ENCODE results near the gene SMG9. TPM values are rescaled to one million over a fixed set of nuclear protein-coding genes. Genes with fewer than 3 reads are reported as not detected.

Gene SMG9
- polyA plus RNA-seq, 1 of the 3 experiments (the other 2 are of a cell fraction), result 24.3 TPM

- no peak within 1 kb of the TSS for H3K4me2 ChIP-seq
- no peak for TF ChIP-seq EZH2phosphoT487 (IDR thresholded peaks at IDR 0.05; ENCODE audit: borderline replicate concordance, low read depth)
- no peak for TF ChIP-seq GATA2 (CRISPR knock-in tag; IDR thresholded peaks at IDR 0.05)
- TF ChIP-seq MXI1 (IDR thresholded peaks at IDR 0.05; ENCODE audit: low read depth, low read length), result no peak
- TF ChIP-seq USF2 (IDR thresholded peaks at IDR 0.05; ENCODE audit: borderline replicate concordance, low read depth, low read length), result no peak
- TF ChIP-seq FOXM1 (IDR thresholded peaks at IDR 0.05; ENCODE audit: low read depth), result no peak
- no peak for TF ChIP-seq POLR2AphosphoS5 (IDR thresholded peaks at IDR 0.05; ENCODE audit: low read depth, low read length)
- TF ChIP-seq JUND (IDR thresholded peaks at IDR 0.05), result no peak
- TF ChIP-seq TEAD4 (IDR thresholded peaks at IDR 0.05; ENCODE audit: borderline replicate concordance, insufficient read depth), result no peak
- no peak for TF ChIP-seq MEF2A (IDR thresholded peaks at IDR 0.05; ENCODE audit: borderline replicate concordance, low read depth)
- TF ChIP-seq IRF3 (IDR thresholded peaks at IDR 0.05; ENCODE audit: low read depth, low read length), result no peak
- TF ChIP-seq YY1 (IDR thresholded peaks at IDR 0.05; ENCODE audit: low read depth), result no peak
- TF ChIP-seq RAD21 (IDR thresholded peaks at IDR 0.05; ENCODE audit: low read length), result no peak
- no peak for TF ChIP-seq MAX (IDR thresholded peaks at IDR 0.05; ENCODE audit: low read depth)
- no peak for TF ChIP-seq FOSL2 (IDR thresholded peaks at IDR 0.05; ENCODE audit: borderline replicate concordance, low read depth)
- TF ChIP-seq RCOR1 (IDR thresholded peaks at IDR 0.05; ENCODE audit: low read length), result no peak
- no peak for TF ChIP-seq FOXJ3 (CRISPR knock-in tag; IDR thresholded peaks at IDR 0.05)
- no peak for TF ChIP-seq ZBTB33 (IDR thresholded peaks at IDR 0.05; ENCODE audit: borderline replicate concordance, low read depth)
- H3K4me1 ChIP-seq (ENCODE audit: control insufficient read depth in 1 of 2, insufficient read depth in 2 of 2, low read depth in 1 of 2, low read length in 1 of 2), result 0 out of 4 replicates have a peak, but pooled peaks cover 0 to 6% of the 10 kb centered on the region in 2 experiments
- H3K27me3 ChIP-seq (ENCODE audit: insufficient read depth), result no peaks in the 10 kb centered on the region
- H3K4me3 ChIP-seq (ENCODE audit: low read depth in 2 of 2, low read length in 1 of 2), result no peak within 1 kb of the TSS
- H3K9ac ChIP-seq, result no peak within 1 kb of the TSS
- no peaks in the 10 kb centered on the region for H3K36me3 ChIP-seq (replicated peaks in 1 of 2; ENCODE audit: control insufficient read depth in 1 of 2, insufficient read depth in 2 of 2, low read length in 1 of 2)
- no peaks in the 10 kb centered on the region for H4K20me1 ChIP-seq (ENCODE audit: insufficient read depth)
- H3F3A ChIP-seq (replicated peaks; ENCODE audit: insufficient read depth), result no peaks in the 10 kb centered on the region
- H2AFZ ChIP-seq (ENCODE audit: low read depth), result no peak within 1 kb of the TSS
- H3K79me2 ChIP-seq (ENCODE audit: insufficient read depth), result no peaks in the 10 kb centered on the region
- no peaks in the 10 kb centered on the region for H3K9me2 ChIP-seq
- ChIA-PET POLR2A (no interaction called here), CTCF (interaction anchor here (1.2 to 2.2 kb wide), 2 partner anchors 10 to 29 kb away, joined by 3 to 11 read pairs; no protein-coding TSS in a partner anchor)
- no peak for DNase-seq
- no peak within 1 kb of the TSS for H3K27ac ChIP-seq (ENCODE audit: low read depth in 2 of 2, low read length in 1 of 2)
- H3K9me3 ChIP-seq, result no peaks in the 10 kb centered on the region
- WGBS (ENCODE audit: low lambda C conversion rate), result 61% methylated on average over 3 of the region's 4 CpGs
These were observed 39.0 kb downstream of the SMG9 start, which contains the start of gene IRGC for GRCh38 chr19:43715776-43716175. Gene IRGC, plus strand, starts transcription at chr19:43716076. Its CDS starts 2,483 bp downstream, at chr19:43718559.

Measured in SK-N-SH (cell line).